GM12878 (cell line): Measurements from ENCODE around the gene RASD1. TPM values are rescaled to one million over a fixed set of nuclear protein-coding genes. Genes with fewer than 3 reads are reported as not detected.

ENCODE experiments used
- ATAC-seq: fragments of 200-7000 bp; cut with Tn5 transposase; 3 replicates; pipeline ENCODE4 v1.9.1; 2020; ENCODE audit warnings: mild to moderate bottlenecking, moderate library complexity
- BruUV-seq: library from RNA; stranded (reverse); fragments of 400-500 nt; replicated peaks from 2 replicates; lab custom pipeline; 2021; lab: Mats Ljungman, UMichigan
- CTCF ChIA-PET: fragments of 300-600 bp; sonication (Branson Sonifier 250); formaldehyde crosslinking; extraction: SDS; loops from one replicate; lab custom pipeline; 2021; ENCODE audit warnings: inconsistent platforms; lab: Yijun Ruan, JAX
- POLR2A ChIA-PET: fragments of 350-600 bp; formaldehyde crosslinking; extraction: SDS; loops from one replicate; lab custom pipeline; 2021; ENCODE audit warnings: inconsistent platforms; lab: Charles Lee
- RAD21 ChIA-PET: fragments of 300-600 bp; sonication (Branson Sonifier 250); formaldehyde crosslinking; loops from one replicate; lab custom pipeline; 2023; ENCODE audit warnings: antibody characterized with exemption; ENCODE audit not compliant: unreplicated experiment; lab: Charles Lee
- SMC1A ChIA-PET: fragments of 300-600 bp; sonication (Branson Sonifier 250); formaldehyde crosslinking; loops from one replicate; lab custom pipeline; 2023; ENCODE audit not compliant: unreplicated experiment, uncharacterized antibody; lab: Charles Lee
- DNase-seq: peaks from one replicate; pipeline ENCODE4 v3.0.0-alpha.2; 2011; ENCODE audit warnings: low read depth, low spot score
- FAIRE-seq: peaks from 3 replicates; lab custom pipeline; 2011; peaks lifted over from hg19 to GRCh38; lab: Jason Lieb, UNC
- H2AFZ ChIP-seq: 2 replicates; pipeline ENCODE4 v1.6.0; 2011; ENCODE audit warnings: low read depth, low read length, control low read depth; ENCODE audit not compliant: control insufficient read depth
- H3K27ac ChIP-seq: 2 replicates; pipeline ENCODE4 v1.5.1; 2011; ENCODE audit warnings: control low read depth; ENCODE audit not compliant: control insufficient read depth, insufficient read depth
- H3K27me3 ChIP-seq, 2 experiments: replicated peaks in 1 of 2; 2 replicates each; pipeline versions ENCODE4 v1.6.0 to v1.6.1; 2011; ENCODE audit warnings: low read length in 1 of 2; ENCODE audit not compliant: control insufficient read depth in 2 of 2, insufficient read depth in 2 of 2
- H3K36me3 ChIP-seq, 2 experiments: 2 replicates each; pipeline ENCODE4 v1.5.1; 2011; ENCODE audit warnings: low read length in 1 of 2; ENCODE audit not compliant: control insufficient read depth in 2 of 2, insufficient read depth in 2 of 2
- H3K4me1 ChIP-seq: 2 replicates; pipeline ENCODE4 v1.6.1; 2011; ENCODE audit warnings: mild to moderate bottlenecking, low read length, moderate library complexity, mixed read lengths; ENCODE audit not compliant: control insufficient read depth, insufficient read depth
- H3K4me2 ChIP-seq: 2 replicates; pipeline ENCODE4 v1.6.0; 2011; ENCODE audit warnings: control low read depth; ENCODE audit not compliant: control insufficient read depth, insufficient read depth
- H3K4me3 ChIP-seq: fragments of 200-600 bp; sonication (generic); 2 replicates; pipeline ENCODE4 v1.5.1; 2016
- H3K79me2 ChIP-seq: 2 replicates; pipeline ENCODE4 v1.6.0; 2011; ENCODE audit warnings: low read length; ENCODE audit not compliant: control insufficient read depth, insufficient read depth
- H3K9ac ChIP-seq: 2 replicates; pipeline ENCODE4 v1.8.0; 2011; ENCODE audit warnings: low read length, control low read depth, mixed read lengths; ENCODE audit not compliant: control insufficient read depth, insufficient read depth
- H3K9me3 ChIP-seq: replicated peaks from 3 replicates; pipeline ENCODE4 v1.5.1; 2011; ENCODE audit warnings: mild to moderate bottlenecking, low read length; ENCODE audit not compliant: control insufficient read depth, insufficient read depth
- H4K20me1 ChIP-seq: 2 replicates; pipeline ENCODE4 v1.6.0; 2011; ENCODE audit not compliant: control insufficient read depth, insufficient read depth
- NFXL1 ChIP-seq: fragments of 450-650 bp; IDR thresholded peaks from 2 replicates; pipeline ENCODE4 v1.6.1; 2017; ENCODE audit warnings: antibody characterized with exemption, mild to moderate bottlenecking, borderline replicate concordance
- PKNOX1 ChIP-seq: fragments of 450-650 bp; IDR thresholded peaks from 2 replicates; pipeline ENCODE4 v1.6.1; 2016; ENCODE audit warnings: mild to moderate bottlenecking
- SIN3A ChIP-seq: IDR thresholded peaks from 2 replicates; pipeline ENCODE4 v1.6.1; 2012; ENCODE audit warnings: low read depth, low read length, improper control_type of control experiment
- TCF7 ChIP-seq: IDR thresholded peaks from 2 replicates; pipeline ENCODE4 v1.6.1; 2014; ENCODE audit warnings: antibody characterized with exemption, borderline replicate concordance
- WRNIP1 ChIP-seq: IDR thresholded peaks from 2 replicates; pipeline ENCODE4 v1.6.1; 2011; ENCODE audit warnings: low read depth, low read length, improper control_type of control experiment, borderline replicate concordance
- ZBED1 ChIP-seq: IDR thresholded peaks from 2 replicates; pipeline ENCODE4 v1.6.1; 2016; ENCODE audit warnings: borderline replicate concordance
- ZNF274 ChIP-seq: IDR thresholded peaks from one replicate; pipeline ENCODE4 v1.8.0; 2011; ENCODE audit not compliant: insufficient read length, insufficient read depth
- WGBS: methylation state at CpG from one replicate; pipeline ENCODE4 v1.1.6; 2016; ENCODE audit warnings: low lambda C conversion rate; ENCODE audit not compliant: insufficient replicate concordance, insufficient coverage; ENCODE audit errors: missing lambda C conversion rate; 5-methylcytosine and 5-hydroxymethylcytosine counted together
- in situ Hi-C: fragments of 300-500 bp; cut with MboI; formaldehyde crosslinking; loops from 9 replicates; pipeline ENCODE4 v1.14.3; 2018; ENCODE audit warnings: mixed read lengths
- intact Hi-C: fragments of 100-400 bp; cut with micrococcal nuclease; formaldehyde crosslinking; loops from one replicate; pipeline ENCODE4 v1.14.2; 2022; ENCODE audit not compliant: unreplicated experiment
- polyA plus RNA-seq, 11 experiments: library from polyadenylated mRNA; depleted of rRNA in 4 of 11; unstranded in 6 of 11; stranded (reverse) in 5 of 11; fragments of >200 nt; fragmentation: Nextera tagmentation in 4 of 11; fragmentation: Illumina TruSeq in 1 of 11; extraction: Ambion mirVana in 4 of 11; extraction: Trizol in 1 of 11; gene quantifications; 1 replicate in 1 of 11; 2 replicates in 10 of 11; pipeline versions ENCODE4 v1.2.1 to v1.2.3, GENCODE V29; 2011 to 2016; ENCODE audit warnings: inconsistent platforms in 2 of 11, missing spikeins in 2 of 11, low read depth in 1 of 11
- total RNA-seq, 4 experiments: library from RNA; depleted of rRNA in 3 of 4; stranded (reverse); fragments of >200 nt in 3 of 4; fragmentation: Illumina TruSeq in 1 of 4; extraction: Trizol in 1 of 4; gene quantifications; 2 replicates each; pipeline versions ENCODE4 v1.2.1 to v1.2.3, GENCODE V29; 2013 to 2021

RASD1 gene
- total and polyA plus RNA-seq, 10 of the 15 experiments (the other 5 are each of a cell fraction or from before 2014, with no cell fraction given), result 0.14 to 0.33 TPM; not detected in 8

GRCh38 chr17:17498606-17499301 is 2.6 kb upstream of the RASD1 start:
- ChIA-PET CTCF (interaction anchor here (3.9 kb wide), 1 partner anchor 143 kb away, joined by 64 read pairs; no protein-coding TSS in a partner anchor), RAD21 (no interaction called here), SMC1A (interaction anchor here (0.9 kb wide), 1 partner anchor 9 kb away, joined by 3 read pairs; no protein-coding TSS in a partner anchor), POLR2A (no interaction called here)
- Histone ChIP-seq H3K9ac (no peak overlapping the region), H4K20me1 (no peaks in the 10 kb centered on the region), H3K36me3 (peaks cover 0 to under 1% of the 10 kb centered on the region in 2 experiments; a peak in 1 of 4 replicates), H2AFZ (no peak overlapping the region), H3K27me3 (peaks cover 2 to 10% of the 10 kb centered on the region in 2 experiments; a peak in 3 of 4 replicates), H3K4me1 (peaks cover 4% of the 10 kb centered on the region; the same call in 1 of the 2 replicates), H3K79me2 (no peaks in the 10 kb centered on the region), H3K9me3 (no peaks in the 10 kb centered on the region), H3K4me2 (no peak overlapping the region), H3K27ac (no peak overlapping the region), H3K4me3 (no peak overlapping the region)
- in situ Hi-C loops, result loop anchor here (5.0 kb wide), 2 partner anchors 141 to 144 kb away; no protein-coding TSS in a partner anchor
- DNase-seq, result no peak
- WGBS, result 65% methylated on average over 16 of the region's 16 CpGs
- ATAC-seq, result no peak
- intact Hi-C loops, result loop anchor here (5.0 kb wide), 1 partner anchor 69 kb away; no protein-coding TSS in a partner anchor
- no peak for TF ChIP-seq ZBED1
- TF ChIP-seq SIN3A, result no peak
- no peak for TF ChIP-seq NFXL1
- no peak for TF ChIP-seq PKNOX1
- no peak for TF ChIP-seq WRNIP1
- TF ChIP-seq TCF7, result no peak
- no peak for TF ChIP-seq ZNF274
- FAIRE-seq, result no peak
- no TSS peak for BruUV-seq
